ENCODE results near the gene GSTP1.

The GSTP1 gene

GRCh38 chr11:67606492-67607295 lies 23.1 kb downstream of the GSTP1 start, which contains the start of gene NDUFV1:
Gene NDUFV1, plus strand, starts transcription at chr11:67606936. Its CDS starts 69 bp downstream, at chr11:67607005.
- 0 out of 2 replicates have a peak within 1 kb of the TSS, but pooled peaks have one; percentile 14 for H3K27ac ChIP-seq (ENCODE audit: low read depth, low read length)
- peaks cover 7% of the 10 kb centered on the region; the same call in 1 of the 2 replicates for H3K27me3 ChIP-seq (ENCODE audit: insufficient read depth, low read length)
- peak within 1 kb of the TSS; percentile 94 for H3K4me3 ChIP-seq (ENCODE audit: low read depth, low read length)
- H2AFZ ChIP-seq (ENCODE audit: low read length, unreplicated experiment): peak within 1 kb of the TSS; percentile 94
- H3K4me1 ChIP-seq (ENCODE audit: control insufficient read depth, insufficient read depth, low read length, unreplicated experiment): peaks cover 8% of the 10 kb centered on the region
- peaks cover 16% of the 10 kb centered on the region for H3K79me2 ChIP-seq (ENCODE audit: control insufficient read depth, insufficient read depth, low read length, unreplicated experiment)
- H3K36me3 ChIP-seq (ENCODE audit: insufficient read depth, low read length): peaks cover 8% of the 10 kb centered on the region; the same call in 1 of the 2 replicates

- peaks cover 16% of the 10 kb centered on the region for H3K79me2 ChIP-seq (ENCODE audit: control insufficient read depth, insufficient read depth, low read length, unreplicated experiment)
- peaks cover 8% of the 10 kb centered on the region for H3K4me1 ChIP-seq (ENCODE audit: control insufficient read depth, insufficient read depth, low read length, unreplicated experiment)
- peaks cover 8% of the 10 kb centered on the region; the same call in 1 of the 2 replicates for H3K36me3 ChIP-seq (ENCODE audit: insufficient read depth, low read length)
- H2AFZ ChIP-seq (ENCODE audit: low read length, unreplicated experiment): peak overlapping the region; percentile 62
- peaks cover 6% of the 10 kb centered on the region; the same call in 1 of the 2 replicates for H3K27me3 ChIP-seq (ENCODE audit: insufficient read depth, low read length)
- no peak overlapping the region for H3K27ac ChIP-seq (ENCODE audit: low read depth, low read length)
- H3K4me3 ChIP-seq (ENCODE audit: low read depth, low read length): peak overlapping the region; percentile 94
Measured at GRCh38 chr11:67607507-67607906, 23.9 kb downstream of the GSTP1 start.

GRCh38 chr11:67608486-67608885 lies 24.9 kb downstream of the GSTP1 start:
- Histone ChIP-seq H2AFZ (ENCODE audit: low read length, unreplicated experiment) (no peak overlapping the region), H3K4me3 (ENCODE audit: low read depth, low read length) (no peak overlapping the region; the same call in 1 of the 2 replicates), H3K4me1 (ENCODE audit: control insufficient read depth, insufficient read depth, low read length, unreplicated experiment) (peaks cover 8% of the 10 kb centered on the region), H3K36me3 (ENCODE audit: insufficient read depth, low read length) (peaks cover 8% of the 10 kb centered on the region; the same call in 1 of the 2 replicates), H3K27ac (ENCODE audit: low read depth, low read length) (no peak overlapping the region), H3K27me3 (ENCODE audit: insufficient read depth, low read length) (no peaks in the 10 kb centered on the region), H3K79me2 (ENCODE audit: control insufficient read depth, insufficient read depth, low read length, unreplicated experiment) (peaks cover 16% of the 10 kb centered on the region)

GRCh38 chr11:67609316-67609715 lies 25.7 kb downstream of the GSTP1 start:
- peaks cover 8% of the 10 kb centered on the region; the same call in 1 of the 2 replicates for H3K36me3 ChIP-seq (ENCODE audit: insufficient read depth, low read length)
- H3K4me1 ChIP-seq (ENCODE audit: control insufficient read depth, insufficient read depth, low read length, unreplicated experiment): peaks cover 8% of the 10 kb centered on the region
- no peak overlapping the region for H2AFZ ChIP-seq (ENCODE audit: low read length, unreplicated experiment)
- H3K4me3 ChIP-seq (ENCODE audit: low read depth, low read length): no peak overlapping the region
- H3K27me3 ChIP-seq (ENCODE audit: insufficient read depth, low read length): no peaks in the 10 kb centered on the region
- peaks cover 16% of the 10 kb centered on the region for H3K79me2 ChIP-seq (ENCODE audit: control insufficient read depth, insufficient read depth, low read length, unreplicated experiment)
- no peak overlapping the region for H3K27ac ChIP-seq (ENCODE audit: low read depth, low read length)

- H3K36me3 ChIP-seq (ENCODE audit: insufficient read depth, low read length): peaks cover 8% of the 10 kb centered on the region; the same call in 1 of the 2 replicates
Measured at GRCh38 chr11:67610302-67610868, 26.8 kb downstream of the GSTP1 start.

GRCh38 chr11:67611165-67611564 lies 27.6 kb downstream of the GSTP1 start:
- no peak overlapping the region for H3K27ac ChIP-seq (ENCODE audit: low read depth, low read length)
- no peak overlapping the region for H3K4me3 ChIP-seq (ENCODE audit: low read depth, low read length)
- H3K36me3 ChIP-seq (ENCODE audit: insufficient read depth, low read length): peaks cover 8% of the 10 kb centered on the region; the same call in 1 of the 2 replicates
- H3K4me1 ChIP-seq (ENCODE audit: control insufficient read depth, insufficient read depth, low read length, unreplicated experiment): peaks cover 8% of the 10 kb centered on the region
- H3K79me2 ChIP-seq (ENCODE audit: control insufficient read depth, insufficient read depth, low read length, unreplicated experiment): peaks cover 16% of the 10 kb centered on the region
- no peak overlapping the region for H2AFZ ChIP-seq (ENCODE audit: low read length, unreplicated experiment)
- peaks cover 6% of the 10 kb centered on the region; the same call in 1 of the 2 replicates for H3K27me3 ChIP-seq (ENCODE audit: insufficient read depth, low read length)

More at GRCh38 chr11:67610302-67610868, 26.8 kb downstream of the GSTP1 start:
- Histone ChIP-seq H3K79me2 (ENCODE audit: control insufficient read depth, insufficient read depth, low read length, unreplicated experiment) (peaks cover 16% of the 10 kb centered on the region), H3K27me3 (ENCODE audit: insufficient read depth, low read length) (no peaks in the 10 kb centered on the region), H3K27ac (ENCODE audit: low read depth, low read length) (no peak overlapping the region), H2AFZ (ENCODE audit: low read length, unreplicated experiment) (no peak overlapping the region), H3K4me1 (ENCODE audit: control insufficient read depth, insufficient read depth, low read length, unreplicated experiment) (peaks cover 8% of the 10 kb centered on the region), H3K4me3 (ENCODE audit: low read depth, low read length) (no peak overlapping the region)

GRCh38 chr11:67611704-67612587 lies 28.3 kb downstream of the GSTP1 start:
- H3K4me3 ChIP-seq (ENCODE audit: low read depth, low read length): no peak overlapping the region
- H3K36me3 ChIP-seq (ENCODE audit: insufficient read depth, low read length): peaks cover 8% of the 10 kb centered on the region; the same call in 1 of the 2 replicates
- peaks cover 14% of the 10 kb centered on the region; the same call in 1 of the 2 replicates for H3K27me3 ChIP-seq (ENCODE audit: insufficient read depth, low read length)
- peaks cover 8% of the 10 kb centered on the region for H3K4me1 ChIP-seq (ENCODE audit: control insufficient read depth, insufficient read depth, low read length, unreplicated experiment)
- no peak overlapping the region for H2AFZ ChIP-seq (ENCODE audit: low read length, unreplicated experiment)
- H3K27ac ChIP-seq (ENCODE audit: low read depth, low read length): no peak overlapping the region
- H3K79me2 ChIP-seq (ENCODE audit: control insufficient read depth, insufficient read depth, low read length, unreplicated experiment): peaks cover 14% of the 10 kb centered on the region

- peaks cover 5% of the 10 kb centered on the region for H3K4me1 ChIP-seq (ENCODE audit: control insufficient read depth, insufficient read depth, low read length, unreplicated experiment)
- H3K27ac ChIP-seq (ENCODE audit: low read depth, low read length): no peak overlapping the region
- H2AFZ ChIP-seq (ENCODE audit: low read length, unreplicated experiment): no peak overlapping the region
- H3K79me2 ChIP-seq (ENCODE audit: control insufficient read depth, insufficient read depth, low read length, unreplicated experiment): peaks cover 6% of the 10 kb centered on the region
- H3K36me3 ChIP-seq (ENCODE audit: insufficient read depth, low read length): peaks cover 8% of the 10 kb centered on the region; the same call in 1 of the 2 replicates
- no peak overlapping the region for H3K4me3 ChIP-seq (ENCODE audit: low read depth, low read length)
- peaks cover 19% of the 10 kb centered on the region; the same call in 1 of the 2 replicates for H3K27me3 ChIP-seq (ENCODE audit: insufficient read depth, low read length)
Measured at GRCh38 chr11:67612751-67613150, 29.1 kb downstream of the GSTP1 start.

- H3K27ac ChIP-seq (ENCODE audit: low read depth, low read length): no peak overlapping the region
- H3K4me3 ChIP-seq (ENCODE audit: low read depth, low read length): no peak overlapping the region
- no peak overlapping the region for H2AFZ ChIP-seq (ENCODE audit: low read length, unreplicated experiment)
- peaks cover 23% of the 10 kb centered on the region; the same call in 1 of the 2 replicates for H3K27me3 ChIP-seq (ENCODE audit: insufficient read depth, low read length)
- peaks cover 8% of the 10 kb centered on the region; the same call in 1 of the 2 replicates for H3K36me3 ChIP-seq (ENCODE audit: insufficient read depth, low read length)
- H3K4me1 ChIP-seq (ENCODE audit: control insufficient read depth, insufficient read depth, low read length, unreplicated experiment): no peaks in the 10 kb centered on the region
- H3K79me2 ChIP-seq (ENCODE audit: control insufficient read depth, insufficient read depth, low read length, unreplicated experiment): no peaks in the 10 kb centered on the region
Measured at GRCh38 chr11:67613313-67613959, 29.8 kb downstream of the GSTP1 start.
